Measurements from ENCODE around the gene SHROOM3. TPM values are rescaled to one million over a fixed set of nuclear protein-coding genes. Genes with fewer than 3 reads are reported as not detected.

SHROOM3 gene
- total RNA-seq, 1 experiment from 2014 or later, result 27.6 TPM

- Histone ChIP-seq H2AFZ (ENCODE audit: low read length) (no peak overlapping the region), H2BK15ac (ENCODE audit: low read depth, low read length) (no peak overlapping the region), H2BK12ac (ENCODE audit: insufficient read length, low read depth, low read length) (no peak overlapping the region), H3K9me3 (ENCODE audit: control insufficient read depth, low read depth, low read length) (no peaks in the 10 kb centered on the region), H3K27me3 (ENCODE audit: insufficient read depth, low read length) (no peaks in the 10 kb centered on the region), H3K9ac (ENCODE audit: extremely low read depth, insufficient read length, low read length) (no peak overlapping the region), H2BK120ac (ENCODE audit: low read depth, low read length, poor library complexity, severe bottlenecking) (no peak overlapping the region), H3K79me1 (ENCODE audit: insufficient read depth, low read depth, low read length, poor library complexity, severe bottlenecking) (no peaks in the 10 kb centered on the region), H2BK20ac (ENCODE audit: low read depth, low read length, poor library complexity, severe bottlenecking) (no peak overlapping the region), H4K8ac (replicated peaks; ENCODE audit: insufficient read length, low read depth, low read length) (no peak overlapping the region), H4K5ac (ENCODE audit: insufficient read length, low read depth, low read length) (no peak overlapping the region), H3K18ac (ENCODE audit: insufficient read length, low read depth, low read length) (no peak overlapping the region), H2AK5ac (ENCODE audit: insufficient read length, low read length) (no peak overlapping the region), H3K79me2 (ENCODE audit: insufficient read depth, low read length) (no peaks in the 10 kb centered on the region), H3K23me2 (ENCODE audit: insufficient read length, low read depth, low read length, poor library complexity, severe bottlenecking) (no peaks in the 10 kb centered on the region), H4K20me1 (ENCODE audit: control insufficient read depth, insufficient read depth, insufficient read length) (no peaks in the 10 kb centered on the region), H3T11ph (ENCODE audit: low read length) (no peak overlapping the region), H3K23ac (ENCODE audit: insufficient read length, low read depth, low read length) (no peak overlapping the region), H2BK5ac (ENCODE audit: insufficient read length, low read length) (no peak overlapping the region), H3K27ac (ENCODE audit: insufficient read length, low read depth, low read length) (no peak overlapping the region), H3K4me1 (ENCODE audit: insufficient read depth, low read length) (peaks cover 8% of the 10 kb centered on the region), H3K14ac (ENCODE audit: insufficient read depth, low read length) (no peak overlapping the region), H4K91ac (ENCODE audit: insufficient read length, low read depth, low read length) (no peak overlapping the region), H3K4ac (ENCODE audit: low read depth, low read length) (no peak overlapping the region), H3K56ac (ENCODE audit: insufficient read length, low read depth, low read length) (no peak overlapping the region), H3K4me2 (ENCODE audit: insufficient read depth, insufficient read length, low read length) (no peak overlapping the region)
- H3K27me3 Mint-ChIP-seq (ENCODE audit: low read depth), result no peaks in the 10 kb centered on the region
- H3K4me3 Mint-ChIP-seq, result no peak overlapping the region
- H3K36me3 Mint-ChIP-seq (ENCODE audit: insufficient read depth in 1 of 3, low read depth in 3 of 3), result peaks cover 2 to 7% (median 2%) of the 10 kb centered on the region in 3 experiments; a peak in 3 of 7 replicates
- WGBS (ENCODE audit: extremely low coverage, insufficient read length, low lambda C conversion rate), result no CpG with 5 or more reads among the region's 1 CpG
- TF ChIP-seq CTCF (conservative IDR thresholded peaks at IDR 0.05), result no peak
- no peak overlapping the region for H3K27ac Mint-ChIP-seq
- DNase-seq, result no peak
- H3K9me3 Mint-ChIP-seq, result peaks cover 3 to 5% of the 10 kb centered on the region in 2 experiments; a peak in 3 of 5 replicates
- H3K4me1 Mint-ChIP-seq, result peaks cover 32 to 36% of the 10 kb centered on the region in 2 experiments
Measured at GRCh38 chr4:76628251-76628650, 193.2 kb downstream of the SHROOM3 start.
